ENCODE measurements around the gene MEIS1.

GRCh38 chr2:66582987-66583880 is 148.3 kb downstream of the MEIS1 start:
- TF ChIP-seq CTCF (IDR thresholded peaks at IDR 0.05; ENCODE audit: insufficient read depth, low read depth, low read length) = no peak
- TF ChIP-seq EZH2 (IDR thresholded peaks at IDR 0.05; ENCODE audit: insufficient read depth, low read length) = peak; percentile 67

Data from astrocyte (in vitro differentiated cells and primary cell).